GM21576 (cell line): ENCODE results near the gene UQCRC1.

Source experiments
- ATAC-seq: cut with Tn5 transposase; IDR thresholded peaks from one replicate; pipeline ENCODE4 v1.9.1; 2021; ENCODE audit warnings: mild to moderate bottlenecking, moderate library complexity; ENCODE audit not compliant: unreplicated experiment

UQCRC1 gene

GRCh38 chr3:48599509-48600285 is 9.7 kb downstream of the UQCRC1 start:
- no peak for ATAC-seq

GRCh38 chr3:48599077-48599501 is 10.4 kb downstream of the UQCRC1 start:
- no peak for ATAC-seq

GRCh38 chr3:48598323-48599076 is 10.9 kb downstream of the UQCRC1 start:
- ATAC-seq, result no peak

GRCh38 chr3:48597408-48597800 is 12.0 kb downstream of the UQCRC1 start:
- no peak for ATAC-seq

- ATAC-seq, result no peak
Observed at GRCh38 chr3:48596676-48597407, 12.6 kb downstream of the UQCRC1 start.

GRCh38 chr3:48596157-48596556 is 13.3 kb downstream of the UQCRC1 start:
- ATAC-seq, result no peak

- ATAC-seq, result no peak
Observed at GRCh38 chr3:48595526-48596121, 13.8 kb downstream of the UQCRC1 start.

GRCh38 chr3:48595075-48595525 is 14.3 kb downstream of the UQCRC1 start, which contains the start of gene COL7A1:
COL7A1 (minus strand) TSS chr3:48595329; CDS start chr3:48595159, 170 bp downstream.
- ATAC-seq, result no peak

GRCh38 chr3:48594417-48595049 is 14.9 kb downstream of the UQCRC1 start:
- no peak for ATAC-seq

GRCh38 chr3:48593337-48593736 is 16.1 kb downstream of the UQCRC1 start:
- ATAC-seq, result no peak

GRCh38 chr3:48592519-48593087 is 16.8 kb downstream of the UQCRC1 start:
- ATAC-seq, result no peak

GRCh38 chr3:48591886-48592518 is 17.4 kb downstream of the UQCRC1 start:
- ATAC-seq, result no peak

GRCh38 chr3:48591436-48591835 is 18.0 kb downstream of the UQCRC1 start:
- ATAC-seq, result no peak

- no peak for ATAC-seq
Observed at GRCh38 chr3:48588230-48588629, 21.2 kb downstream of the UQCRC1 start.

GRCh38 chr3:48587686-48588085 is 21.8 kb downstream of the UQCRC1 start:
- ATAC-seq, result no peak

- no peak for ATAC-seq
Observed at GRCh38 chr3:48585411-48585810, 24.0 kb downstream of the UQCRC1 start.

GRCh38 chr3:48584836-48585235 is 24.6 kb downstream of the UQCRC1 start:
- ATAC-seq, result no peak

- ATAC-seq, result no peak
Observed at GRCh38 chr3:48581621-48582481, 27.6 kb downstream of the UQCRC1 start.

GRCh38 chr3:48576647-48577046 is 32.8 kb downstream of the UQCRC1 start:
- ATAC-seq, result no peak
